IMR-90 (cell line): ENCODE data around the gene PALMD. TPM values are rescaled to one million over a fixed set of nuclear protein-coding genes. Genes with fewer than 3 reads are reported as not detected.

ENCODE experiments used
- ATAC-seq: fragments of 200-7000 bp; cut with Tn5 transposase; 2 replicates; pipeline ENCODE4 v1.9.1; 2020; ENCODE audit warnings: low read depth, mild to moderate bottlenecking, moderate library complexity
- BruUV-seq: library from RNA; stranded (reverse); fragments of 400-500 nt; replicated peaks from 2 replicates; lab custom pipeline; 2021; lab: Mats Ljungman, UMichigan
- CTCF ChIA-PET: fragments of 300-600 bp; formaldehyde crosslinking; extraction: SDS; loops from one replicate; lab custom pipeline; 2021; ENCODE audit warnings: antibody characterized with exemption; lab: Yijun Ruan, JAX
- POLR2A ChIA-PET: fragments of 300-600 bp; sonication (Branson Sonifier 250); formaldehyde crosslinking; loops from one replicate; lab custom pipeline; 2022; ENCODE audit warnings: antibody characterized with exemption; ENCODE audit not compliant: unreplicated experiment; lab: Charles Lee
- DNase-seq: peaks from one replicate; pipeline ENCODE4 v3.0.0; 2013
- H2AFZ ChIP-seq: replicated peaks from 2 replicates; pipeline ENCODE3; 2013; ENCODE audit warnings: low read length, mild to moderate bottlenecking; ENCODE audit not compliant: poor library complexity
- H2AK5ac ChIP-seq: 2 replicates; pipeline ENCODE4 v1.6.1; 2013; ENCODE audit warnings: low read depth, low read length, inconsistent platforms
- H2AK9ac ChIP-seq: replicated peaks from 2 replicates; pipeline ENCODE3; 2013; ENCODE audit warnings: mild to moderate bottlenecking, low read depth, low read length, moderate library complexity; ENCODE audit not compliant: poor library complexity
- H2BK120ac ChIP-seq: 2 replicates; pipeline ENCODE4 v1.6.1; 2013; ENCODE audit warnings: low read depth, low read length, inconsistent platforms
- H2BK15ac ChIP-seq: 3 replicates; pipeline ENCODE4 v1.6.1; 2013; ENCODE audit warnings: low read depth, low read length, inconsistent platforms
- H2BK20ac ChIP-seq: 2 replicates; pipeline ENCODE4 v1.6.1; 2013; ENCODE audit warnings: low read depth, mild to moderate bottlenecking, inconsistent platforms, low read length, moderate library complexity
- H2BK5ac ChIP-seq: 2 replicates; pipeline ENCODE4 v1.6.1; 2013; ENCODE audit warnings: mild to moderate bottlenecking, low read depth, low read length, inconsistent platforms; ENCODE audit not compliant: poor library complexity, severe bottlenecking
- H3K14ac ChIP-seq: replicated peaks from 2 replicates; pipeline ENCODE4 v1.6.1; 2013; ENCODE audit warnings: low read depth, low read length, inconsistent platforms
- H3K18ac ChIP-seq: 2 replicates; pipeline ENCODE4 v1.6.1; 2013; ENCODE audit warnings: low read depth, low read length, control low read depth
- H3K23ac ChIP-seq: 2 replicates; pipeline ENCODE4 v1.6.1; 2013; ENCODE audit warnings: low read depth, low read length, inconsistent platforms
- H3K27ac ChIP-seq: 2 replicates; pipeline ENCODE4 v1.5.1; 2013; ENCODE audit warnings: mild to moderate bottlenecking, control low read depth, low read length; ENCODE audit not compliant: insufficient read depth
- H3K27me3 ChIP-seq: 2 replicates; pipeline ENCODE4 v1.6.1; 2013; ENCODE audit warnings: low read length; ENCODE audit not compliant: control insufficient read depth, insufficient read depth
- H3K36me3 ChIP-seq: 2 replicates; pipeline ENCODE4 v1.6.1; 2013; ENCODE audit warnings: low read length, mixed read lengths; ENCODE audit not compliant: control insufficient read depth, insufficient read depth
- H3K4ac ChIP-seq: 2 replicates; pipeline ENCODE4 v1.6.1; 2013; ENCODE audit warnings: low read depth, low read length, inconsistent platforms
- H3K4me1 ChIP-seq: 2 replicates; pipeline ENCODE4 v1.6.1; 2013; ENCODE audit warnings: low read length, mixed read lengths; ENCODE audit not compliant: control insufficient read depth, insufficient read depth
- H3K4me2 ChIP-seq: 2 replicates; pipeline ENCODE4 v1.6.1; 2013; ENCODE audit warnings: low read depth, mild to moderate bottlenecking, control low read depth, low read length, moderate library complexity
- H3K4me3 ChIP-seq: 2 replicates; pipeline ENCODE4 v1.5.1; 2013; ENCODE audit warnings: low read depth, mild to moderate bottlenecking, control low read depth, low read length, moderate library complexity; ENCODE audit not compliant: insufficient read depth
- H3K56ac ChIP-seq: 2 replicates; pipeline ENCODE4 v1.6.1; 2013; ENCODE audit warnings: low read length, inconsistent platforms; ENCODE audit not compliant: insufficient read depth; ENCODE audit errors: extremely low read depth
- H3K79me1 ChIP-seq, 2 experiments: 2 replicates each; pipeline ENCODE4 v1.6.1; 2013; ENCODE audit warnings: low read length in 2 of 2, inconsistent platforms in 1 of 2, low read depth in 1 of 2
- H3K9ac ChIP-seq: 2 replicates; pipeline ENCODE4 v1.6.1; 2013; ENCODE audit warnings: low read depth, low read length, control low read depth
- H3K9me1 ChIP-seq: 2 replicates; pipeline ENCODE4 v1.6.1; 2013; ENCODE audit warnings: low read length, inconsistent platforms; ENCODE audit not compliant: insufficient read depth
- H3K9me3 ChIP-seq: 2 replicates; pipeline ENCODE4 v1.6.1; 2013; ENCODE audit warnings: low read length; ENCODE audit not compliant: control insufficient read depth, insufficient read depth
- H4K20me1 ChIP-seq: 2 replicates; pipeline ENCODE4 v1.6.1; 2013; ENCODE audit warnings: low read length, inconsistent platforms; ENCODE audit not compliant: insufficient read depth
- H4K5ac ChIP-seq: 2 replicates; pipeline ENCODE4 v1.6.1; 2013; ENCODE audit warnings: mild to moderate bottlenecking, low read depth, low read length, control low read depth
- H4K8ac ChIP-seq, 2 experiments: 2 replicates each; pipeline ENCODE4 v1.6.1; 2013; ENCODE audit warnings: low read depth in 2 of 2, low read length in 2 of 2, control low read depth in 1 of 2, inconsistent platforms in 1 of 2
- H4K91ac ChIP-seq: 2 replicates; pipeline ENCODE4 v1.6.1; 2013; ENCODE audit warnings: low read depth, low read length, inconsistent platforms; ENCODE audit not compliant: insufficient read depth
- BHLHE40 ChIP-seq: fragments of 150-350 bp; IDR thresholded peaks from 2 replicates; pipeline ENCODE4 v1.6.1; 2016; ENCODE audit warnings: mild to moderate bottlenecking, low read depth, low read length
- CEBPB ChIP-seq: IDR thresholded peaks from 2 replicates; pipeline ENCODE4 v1.6.1; 2012; ENCODE audit warnings: low read depth, low read length, improper control_type of control experiment
- CHD1 ChIP-seq: IDR thresholded peaks from 2 replicates; pipeline ENCODE4 v1.6.1; 2012; ENCODE audit warnings: low read depth, low read length, improper control_type of control experiment
- CTCF ChIP-seq: conservative IDR thresholded peaks from 2 replicates; pipeline ENCODE4 v1.5.1; 2012; ENCODE audit warnings: mild to moderate bottlenecking, low read depth, low read length, improper control_type of control experiment
- ELK1 ChIP-seq: fragments of 150-350 bp; IDR thresholded peaks from 2 replicates; pipeline ENCODE4 v1.6.1; 2016; ENCODE audit warnings: low read depth, mild to moderate bottlenecking, low read length, moderate library complexity, borderline replicate concordance
- FOS ChIP-seq: fragments of 150-350 bp; IDR thresholded peaks from 2 replicates; pipeline ENCODE4 v1.6.1; 2016; ENCODE audit warnings: low read depth, low read length
- MAFK ChIP-seq: IDR thresholded peaks from 2 replicates; pipeline ENCODE4 v1.6.1; 2012; ENCODE audit warnings: low read depth, low read length, improper control_type of control experiment
- MXI1 ChIP-seq: IDR thresholded peaks from 2 replicates; pipeline ENCODE4 v1.6.1; 2012; ENCODE audit warnings: low read depth, mild to moderate bottlenecking, low read length, moderate library complexity, borderline replicate concordance
- NFE2L2 ChIP-seq: fragments of 150-350 bp; IDR thresholded peaks from 2 replicates; pipeline ENCODE4 v1.6.1; 2016; ENCODE audit warnings: low read depth, mild to moderate bottlenecking, low read length
- POLR2A ChIP-seq: IDR thresholded peaks from 2 replicates; pipeline ENCODE4 v1.6.1; 2012; ENCODE audit warnings: mild to moderate bottlenecking, low read depth, low read length
- RAD21 ChIP-seq: IDR thresholded peaks from 2 replicates; pipeline ENCODE4 v1.6.1; 2012; ENCODE audit warnings: low read length, improper control_type of control experiment
- RCOR1 ChIP-seq: IDR thresholded peaks from 2 replicates; pipeline ENCODE4 v1.6.1; 2012; ENCODE audit warnings: mild to moderate bottlenecking, low read length, improper control_type of control experiment; ENCODE audit not compliant: insufficient replicate concordance
- RFX5 ChIP-seq: IDR thresholded peaks from 2 replicates; pipeline ENCODE4 v1.8.0; 2012; ENCODE audit warnings: low read depth, mild to moderate bottlenecking, low read length, moderate library complexity
- SMC3 ChIP-seq: fragments of 150-350 bp; IDR thresholded peaks from 2 replicates; pipeline ENCODE4 v1.6.1; 2016; ENCODE audit warnings: low read depth, mild to moderate bottlenecking, antibody characterized with exemption, low read length, moderate library complexity
- WGBS, 2 experiments: methylation state at CpG; one replicate each; pipeline versions ENCODE4 v1.1.5 to v1.1.7; 2013; ENCODE audit warnings: missing lambda C conversion rate in 2 of 2; ENCODE audit not compliant: insufficient read length in 1 of 2; ENCODE audit errors: extremely low coverage in 2 of 2; 5-methylcytosine and 5-hydroxymethylcytosine counted together
- dilution Hi-C: fragments of 300-500 bp; cut with HindIII; formaldehyde crosslinking; loops from one replicate; pipeline ENCODE4 v1.14.3; 2018; ENCODE audit warnings: low sequenced_read_pairs; ENCODE audit not compliant: unreplicated experiment
- in situ Hi-C: fragments of 300-500 bp; cut with MboI; formaldehyde crosslinking; loops from 3 replicates; pipeline ENCODE4 v1.14.3; 2019; ENCODE audit warnings: low sequenced_read_pairs, inconsistent platforms, mixed read lengths
- intact Hi-C: fragments of 100-400 bp; cut with micrococcal nuclease; formaldehyde crosslinking; loops from 2 replicates; pipeline ENCODE4 v1.10.0; 2022
- polyA plus RNA-seq, 3 experiments: library from polyadenylated mRNA; depleted of rRNA; stranded (reverse); fragments of >200 nt; gene quantifications; 2 replicates each; pipeline ENCODE4 v1.2.3, GENCODE V29; 2012; ENCODE audit warnings: low replicate concordance in 1 of 3
- total RNA-seq: library from RNA; depleted of rRNA; stranded (reverse); fragments of >200 nt; gene quantifications from 2 replicates; pipeline ENCODE4 v1.2.3, GENCODE V29; 2012
- TF ChIP-seq, protein P1 (sequence below): fragments of 150-350 bp; IDR thresholded peaks from 2 replicates; pipeline ENCODE4 v1.6.1; 2017; ENCODE audit warnings: mild to moderate bottlenecking, antibody characterized with exemption, low read length, low read depth

The PALMD gene
- total and polyA plus RNA-seq, 2 of the 4 experiments (the other 2 are of a cell fraction) = 0.51 to 0.72 TPM

DNA sequence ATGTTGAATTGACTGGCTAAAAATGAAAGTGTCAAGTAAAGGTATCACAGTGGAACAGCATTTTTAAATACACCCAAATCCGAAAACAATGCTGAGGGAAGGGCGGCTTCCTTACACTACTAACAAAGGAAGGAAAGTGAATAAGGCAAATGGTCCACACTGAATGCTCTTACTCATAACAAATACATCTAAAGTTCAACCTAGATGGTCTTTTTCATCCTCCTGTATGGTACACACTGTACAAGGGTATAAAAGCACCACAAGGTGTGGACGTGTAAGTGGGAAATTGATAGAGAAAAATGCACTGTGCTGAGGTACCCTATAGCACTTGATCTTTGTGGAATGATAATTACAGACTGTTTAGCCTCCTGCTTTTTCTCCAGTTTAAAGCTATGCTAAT, 7.1 kb upstream of the PALMD start:
- no peak for TF ChIP-seq POLR2A
- TF ChIP-seq, protein P1, sequence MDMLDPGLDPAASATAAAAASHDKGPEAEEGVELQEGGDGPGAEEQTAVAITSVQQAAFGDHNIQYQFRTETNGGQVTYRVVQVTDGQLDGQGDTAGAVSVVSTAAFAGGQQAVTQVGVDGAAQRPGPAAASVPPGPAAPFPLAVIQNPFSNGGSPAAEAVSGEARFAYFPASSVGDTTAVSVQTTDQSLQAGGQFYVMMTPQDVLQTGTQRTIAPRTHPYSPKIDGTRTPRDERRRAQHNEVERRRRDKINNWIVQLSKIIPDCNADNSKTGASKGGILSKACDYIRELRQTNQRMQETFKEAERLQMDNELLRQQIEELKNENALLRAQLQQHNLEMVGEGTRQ = no peak
- TF ChIP-seq SMC3 = no peak
- TF ChIP-seq RFX5 = no peak
- TF ChIP-seq CTCF = no peak
- TF ChIP-seq CHD1 = no peak
- no peak for TF ChIP-seq RCOR1
- TF ChIP-seq MXI1 = no peak
- no peak for TF ChIP-seq BHLHE40
- TF ChIP-seq ELK1 = no peak
- no peak for TF ChIP-seq NFE2L2
- no peak for TF ChIP-seq MAFK
- TF ChIP-seq CEBPB = no peak
- no peak for TF ChIP-seq FOS
- TF ChIP-seq RAD21 = no peak
- POLR2A ChIA-PET = no interaction called here

More for the DNA sequence above, 7.1 kb upstream of the PALMD start:
- Histone ChIP-seq H3K9me3 (no peaks in the 10 kb centered on the region), H3K4me1 (peaks cover 3% of the 10 kb centered on the region; the same call in 1 of the 2 replicates), H3K18ac (no peak overlapping the region), H2AK5ac (no peak overlapping the region), H2BK15ac (no peak overlapping the region), H2BK5ac (no peak overlapping the region), H3K36me3 (no peaks in the 10 kb centered on the region), H4K20me1 (no peaks in the 10 kb centered on the region), H2AK9ac (no peak overlapping the region), H4K8ac (no peak overlapping the region), H3K9me1 (no peaks in the 10 kb centered on the region), H3K14ac (no peak overlapping the region), H2BK20ac (no peak overlapping the region), H4K91ac (no peak overlapping the region), H3K79me1 (no peaks in the 10 kb centered on the region), H3K4ac (no peak overlapping the region), H3K23ac (no peak overlapping the region), H3K9ac (no peak overlapping the region), H3K4me3 (no peak overlapping the region), H3K27ac (no peak overlapping the region), H2AFZ (no peak overlapping the region), H4K5ac (no peak overlapping the region), H2BK120ac (no peak overlapping the region), H3K56ac (no peak overlapping the region), H3K27me3 (no peaks in the 10 kb centered on the region), H3K4me2 (no peak overlapping the region)
- DNase-seq (no peak), ATAC-seq (no peak)
- dilution Hi-C loops (no loop called here), intact Hi-C loops (no loop called here), in situ Hi-C loops (no loop called here)
- no CpG with 5 or more reads among the region's 3 CpGs for WGBS, 2 experiments
- CTCF ChIA-PET = no interaction called here
- no TSS peak for BruUV-seq
